Subcutaneous abdominal adipose tissue (tissue), 5 donors: ENCODE results near the gene GPR157.
A peak's percentile ranks its signal among the peaks of the same experiment; 100 is the strongest.

Experiments used
- H3K27ac ChIP-seq: one replicate; pipeline ENCODE4 v1.7.0; 2013; ENCODE audit warnings: low read depth, mild to moderate bottlenecking, inconsistent platforms, low read length, moderate library complexity
- H3K27me3 ChIP-seq, 5 donors: one replicate each; pipeline ENCODE4 v1.7.0; 2013; ENCODE audit warnings: low read length in 5 of 5, inconsistent platforms in 1 of 5; ENCODE audit not compliant: control insufficient read depth in 5 of 5, insufficient read depth in 4 of 5
- H3K36me3 ChIP-seq, 5 donors: one replicate each; pipeline ENCODE4 v1.7.0; 2013; ENCODE audit warnings: low read length in 5 of 5; ENCODE audit not compliant: control insufficient read depth in 5 of 5, insufficient read depth in 5 of 5
- H3K4me1 ChIP-seq, 5 donors: one replicate each; pipeline ENCODE4 v1.7.0; 2013; ENCODE audit warnings: low read length in 5 of 5, mild to moderate bottlenecking in 3 of 5, moderate library complexity in 1 of 5; ENCODE audit not compliant: control insufficient read depth in 5 of 5, insufficient read depth in 5 of 5
- H3K4me3 ChIP-seq, 5 donors: one replicate each; pipeline ENCODE4 v1.7.0; 2013; ENCODE audit warnings: low read length in 5 of 5, low read depth in 1 of 5
- H3K9ac ChIP-seq, 5 donors: one replicate each; pipeline ENCODE4 v1.7.0; 2013; ENCODE audit warnings: low read length in 5 of 5, mild to moderate bottlenecking in 4 of 5, moderate library complexity in 3 of 5
- H3K9me3 ChIP-seq, 5 donors: one replicate each; pipeline ENCODE4 v1.7.0; 2013; ENCODE audit warnings: low read length in 5 of 5; ENCODE audit not compliant: control insufficient read depth in 5 of 5
- donor health status: healthy.
- donor health status: healthy.
- donor health status: healthy.
- donor health status: healthy.
- donor health status: healthy.

GPR157 gene, protein sequence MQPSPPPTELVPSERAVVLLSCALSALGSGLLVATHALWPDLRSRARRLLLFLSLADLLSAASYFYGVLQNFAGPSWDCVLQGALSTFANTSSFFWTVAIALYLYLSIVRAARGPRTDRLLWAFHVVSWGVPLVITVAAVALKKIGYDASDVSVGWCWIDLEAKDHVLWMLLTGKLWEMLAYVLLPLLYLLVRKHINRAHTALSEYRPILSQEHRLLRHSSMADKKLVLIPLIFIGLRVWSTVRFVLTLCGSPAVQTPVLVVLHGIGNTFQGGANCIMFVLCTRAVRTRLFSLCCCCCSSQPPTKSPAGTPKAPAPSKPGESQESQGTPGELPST

GRCh38 chr1:9128520-9129265 is at the start of gene GPR157:
TSS of gene GPR157 (minus strand) at chr1:9129102. CDS start at chr1:9129027, 75 bp downstream.
- Histone ChIP-seq H3K9me3 (no peaks in the 10 kb centered on the region), H3K27me3 (no peaks in the 10 kb centered on the region), H3K36me3 (no peaks in the 10 kb centered on the region), H3K4me3 (peak within 1 kb of the TSS; percentile 61 to 83 (median 75)), H3K9ac (peak within 1 kb of the TSS; percentile 36 to 77 (median 66)), H3K27ac (peak within 1 kb of the TSS; percentile 86), H3K4me1 (peaks cover 0 to 25% (median 20%) of the 10 kb centered on the region in 5 donors)

DNA sequence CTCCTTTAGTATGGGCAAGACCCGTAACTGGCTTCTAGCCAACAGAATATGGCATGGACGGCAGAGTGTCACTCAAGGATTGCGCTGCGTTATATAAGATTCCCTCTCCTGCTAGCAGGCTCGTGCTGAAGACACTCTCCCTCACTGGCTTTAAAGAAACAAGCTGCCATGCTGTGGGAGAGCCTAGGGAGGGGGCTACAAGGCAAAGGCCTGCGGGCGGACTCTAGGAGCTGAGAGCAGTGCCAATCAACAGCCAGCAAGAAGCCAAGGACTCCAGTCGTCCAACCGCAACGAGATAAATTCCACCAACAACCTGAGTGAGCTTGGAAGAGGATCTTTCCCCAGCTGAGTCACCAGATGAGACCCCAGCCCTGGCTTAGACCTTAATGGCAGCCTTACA is 45.9 kb upstream of the GPR157 start:
- no peak overlapping the region for H3K9ac ChIP-seq
- H3K36me3 ChIP-seq: peaks cover 0 to 6% (median 0%) of the 10 kb centered on the region in 5 donors
- H3K9me3 ChIP-seq: no peaks in the 10 kb centered on the region
- H3K27me3 ChIP-seq: no peaks in the 10 kb centered on the region
- no peak overlapping the region for H3K27ac ChIP-seq
- H3K4me1 ChIP-seq: peaks cover 0 to 20% (median 8%) of the 10 kb centered on the region in 5 donors
- H3K4me3 ChIP-seq: no peak overlapping the region

DNA sequence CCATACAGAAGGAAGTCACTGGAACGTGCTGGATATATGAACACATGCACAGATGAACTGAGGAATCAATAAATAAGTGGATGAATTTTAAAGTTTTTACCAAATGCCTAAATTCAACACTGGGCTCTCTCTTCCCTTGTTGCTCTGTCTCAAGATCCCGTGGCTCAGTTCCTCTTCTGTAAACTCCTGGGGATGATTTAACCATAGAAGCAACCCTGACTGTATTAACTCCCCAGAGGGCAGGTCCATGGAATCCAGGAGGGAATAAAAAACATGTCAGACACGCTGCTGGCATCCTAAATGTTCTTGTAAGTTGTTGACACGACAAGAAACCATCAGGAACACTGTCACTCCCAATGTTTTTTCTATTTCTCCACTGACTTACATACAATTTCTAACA is 45.3 kb upstream of the GPR157 start:
- peaks cover 0 to 6% (median 0%) of the 10 kb centered on the region in 5 donors for H3K36me3 ChIP-seq
- peak overlapping the region; percentile 28 for H3K27ac ChIP-seq
- no peaks in the 10 kb centered on the region for H3K9me3 ChIP-seq
- no peak overlapping the region for H3K4me3 ChIP-seq
- H3K9ac ChIP-seq: peak overlapping the region in 2 of 5 donors; percentile 3 to 56
- no peaks in the 10 kb centered on the region for H3K27me3 ChIP-seq
- peaks cover 0 to 20% (median 8%) of the 10 kb centered on the region in 5 donors for H3K4me1 ChIP-seq

GRCh38 chr1:9169601-9170137 is 40.8 kb upstream of the GPR157 start:
- Histone ChIP-seq H3K27me3 (no peaks in the 10 kb centered on the region), H3K4me3 (no peak overlapping the region), H3K27ac (no peak overlapping the region), H3K4me1 (peaks cover 0 to 21% (median 13%) of the 10 kb centered on the region in 5 donors), H3K36me3 (peaks cover 0 to 6% (median 0%) of the 10 kb centered on the region in 5 donors), H3K9me3 (no peaks in the 10 kb centered on the region), H3K9ac (no peak overlapping the region)

DNA sequence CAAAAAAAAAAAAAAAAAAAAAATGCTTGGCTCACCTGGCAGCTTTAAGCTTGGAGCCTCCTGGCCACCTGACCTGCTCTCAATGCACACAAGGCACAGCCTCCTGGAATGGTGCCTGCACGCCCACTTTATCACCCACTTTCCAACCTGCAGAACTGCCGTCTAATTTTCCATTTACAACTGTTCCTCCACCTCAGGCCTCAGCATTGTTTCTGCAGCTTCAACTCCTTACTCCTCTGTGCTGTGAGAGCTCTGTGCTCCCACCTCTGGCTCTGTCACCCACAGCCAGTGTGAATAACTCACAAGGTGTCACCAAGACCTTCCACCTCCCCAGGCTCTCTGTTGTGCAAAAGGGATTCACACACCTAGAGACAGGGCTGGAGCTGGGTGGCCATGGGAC is 38.7 kb upstream of the GPR157 start:
- H3K9ac ChIP-seq: no peak overlapping the region

GRCh38 chr1:9166289-9167235 is 37.7 kb upstream of the GPR157 start:
- H3K4me1 ChIP-seq: peaks cover 0 to 37% (median 29%) of the 10 kb centered on the region in 5 donors

More for the DNA sequence above, 38.7 kb upstream of the GPR157 start:
- H3K36me3 ChIP-seq: peaks cover 0 to 6% (median 0%) of the 10 kb centered on the region in 5 donors
- H3K27me3 ChIP-seq: no peaks in the 10 kb centered on the region
- no peaks in the 10 kb centered on the region for H3K9me3 ChIP-seq
- no peak overlapping the region for H3K4me3 ChIP-seq
- peaks cover 0 to 29% (median 25%) of the 10 kb centered on the region in 5 donors for H3K4me1 ChIP-seq
- no peak overlapping the region for H3K27ac ChIP-seq

DNA sequence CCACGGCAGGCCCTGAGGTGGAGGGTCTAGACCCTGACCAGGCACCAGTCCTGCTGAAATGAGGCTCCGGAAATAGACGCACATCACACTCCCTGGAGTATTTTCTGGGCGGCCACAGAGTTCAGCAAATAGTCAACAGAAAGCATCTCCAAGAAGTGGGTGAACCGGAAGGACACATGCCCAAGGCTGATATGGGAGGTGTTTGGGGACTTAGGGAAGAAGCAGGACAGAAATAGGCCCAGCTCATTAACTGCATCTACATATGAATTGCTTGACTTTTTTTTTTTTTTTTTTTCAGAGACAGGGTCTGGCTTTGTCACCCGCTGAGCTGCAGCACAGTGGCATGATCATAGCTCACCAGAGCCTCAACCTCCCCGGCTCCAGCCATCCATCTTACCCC is 36.5 kb upstream of the GPR157 start:
- no peak overlapping the region for H3K9ac ChIP-seq
- H3K27ac ChIP-seq: no peak overlapping the region

More at GRCh38 chr1:9166289-9167235, 37.7 kb upstream of the GPR157 start:
- H3K27me3 ChIP-seq: no peaks in the 10 kb centered on the region
- H3K9me3 ChIP-seq: no peaks in the 10 kb centered on the region
- H3K36me3 ChIP-seq: peaks cover 0 to 6% (median 0%) of the 10 kb centered on the region in 5 donors
- no peak overlapping the region for H3K9ac ChIP-seq
- no peak overlapping the region for H3K27ac ChIP-seq
- no peak overlapping the region for H3K4me3 ChIP-seq

GRCh38 chr1:9164919-9165318 is 36.0 kb upstream of the GPR157 start:
- Histone ChIP-seq H3K36me3 (no peaks in the 10 kb centered on the region), H3K9me3 (no peaks in the 10 kb centered on the region), H3K4me1 (peaks cover 0 to 42% (median 29%) of the 10 kb centered on the region in 5 donors), H3K4me3 (no peak overlapping the region), H3K27me3 (no peaks in the 10 kb centered on the region), H3K9ac (no peak overlapping the region), H3K27ac (peak overlapping the region; percentile 86)

More for the DNA sequence above, 36.5 kb upstream of the GPR157 start:
- Histone ChIP-seq H3K4me1 (peaks cover 0 to 42% (median 29%) of the 10 kb centered on the region in 5 donors), H3K4me3 (no peak overlapping the region), H3K36me3 (no peaks in the 10 kb centered on the region), H3K27me3 (no peaks in the 10 kb centered on the region), H3K9me3 (no peaks in the 10 kb centered on the region)

GRCh38 chr1:9164532-9164900 is 35.6 kb upstream of the GPR157 start:
- Histone ChIP-seq H3K4me3 (no peak overlapping the region), H3K27ac (peak overlapping the region; percentile 86), H3K9me3 (no peaks in the 10 kb centered on the region), H3K9ac (no peak overlapping the region), H3K27me3 (no peaks in the 10 kb centered on the region), H3K36me3 (no peaks in the 10 kb centered on the region), H3K4me1 (peaks cover 0 to 42% (median 29%) of the 10 kb centered on the region in 5 donors)
